ENCODE measurements around the gene RAD23A.
"Not testable (repeated sequence)": the region's sequence is repeated elsewhere in the genome, so short reads cannot be mapped to it uniquely, and the experiment has no call there.

RAD23A gene

DNA sequence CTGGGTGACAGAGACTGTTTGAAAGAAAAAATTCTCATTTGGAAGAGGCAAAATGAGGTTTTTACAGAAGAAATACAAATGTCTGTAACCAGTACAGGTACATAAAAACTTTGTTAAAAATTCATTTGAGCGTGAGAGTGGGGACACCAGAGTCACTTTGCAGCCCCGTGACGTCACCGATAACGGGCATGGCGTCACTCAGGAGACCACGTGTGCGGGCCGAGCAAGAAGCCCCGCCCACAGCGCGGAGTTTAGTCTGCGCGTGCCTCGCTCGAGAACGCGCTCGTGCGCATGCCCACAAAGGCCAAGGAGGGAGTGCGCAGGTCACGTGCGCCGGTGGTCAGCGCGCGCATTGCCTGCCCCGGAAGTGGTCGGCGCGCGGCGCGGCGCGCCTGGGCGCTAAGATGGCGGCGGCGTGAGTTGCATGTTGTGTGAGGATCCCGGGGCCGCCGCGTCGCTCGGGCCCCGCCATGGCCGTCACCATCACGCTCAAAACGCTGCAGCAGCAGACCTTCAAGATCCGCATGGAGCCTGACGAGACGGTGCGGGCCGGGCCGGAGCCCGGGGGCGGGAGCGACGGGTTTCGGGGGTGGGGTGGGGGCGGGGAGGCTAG, at the start of gene RAD23A:
RAD23A (plus strand) TSS at position 384 of the 613 bp plus-strand sequence; CDS start at position 471, 87 bp downstream.
- peak; percentile 95 for DNase-seq

DNA sequence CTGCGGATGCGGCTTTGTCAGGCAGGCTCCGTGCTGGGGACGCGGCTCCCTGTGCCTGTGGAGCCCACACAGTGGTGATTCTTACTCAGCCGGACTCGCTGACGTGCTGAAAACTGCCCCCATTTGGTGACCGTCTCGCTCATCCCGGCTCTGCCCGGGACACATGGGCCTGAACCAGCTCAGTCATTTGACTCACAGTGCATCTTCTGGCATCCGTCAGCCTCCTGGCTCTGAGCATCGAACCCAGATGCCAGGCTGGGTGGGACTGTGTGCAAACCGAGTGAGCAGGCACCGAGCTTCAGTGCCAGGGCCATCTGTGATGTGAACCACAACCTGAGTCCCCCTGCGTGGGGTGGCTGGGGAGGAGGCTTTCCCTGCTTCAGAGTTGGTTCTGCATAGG, 49.2 kb upstream of the RAD23A start:
- no peak for DNase-seq

DNA sequence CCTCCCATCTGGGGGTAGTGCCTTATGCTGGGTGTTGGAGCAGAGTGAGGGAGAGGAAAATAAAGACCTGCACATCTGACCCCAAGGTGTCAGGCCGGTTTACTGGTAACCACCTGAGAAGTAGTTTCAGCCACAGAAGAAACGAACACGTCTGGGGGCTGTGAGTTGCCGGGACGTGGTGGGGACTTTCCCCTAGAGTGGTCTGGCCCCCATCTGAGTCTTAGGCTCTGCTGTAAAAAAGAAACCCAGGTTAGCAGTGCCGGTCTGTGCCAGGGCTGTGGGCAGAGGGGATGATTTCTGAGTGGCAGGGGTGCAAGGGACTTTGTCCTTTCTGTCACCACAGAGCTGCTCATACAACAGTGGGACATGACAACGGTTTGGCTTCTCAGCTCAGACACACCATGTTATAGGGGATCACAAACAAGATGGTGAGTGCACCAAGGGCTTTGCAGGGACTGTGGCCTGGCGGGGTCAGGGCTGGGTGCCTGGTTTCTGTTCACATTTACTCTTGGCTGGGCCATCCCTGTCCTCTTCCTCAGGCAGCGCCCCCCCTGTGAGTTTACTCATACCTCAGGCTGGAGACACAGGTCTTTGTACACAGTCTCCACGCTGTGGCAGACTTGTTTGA, 45.7 kb upstream of the RAD23A start:
- no peak for DNase-seq

DNA sequence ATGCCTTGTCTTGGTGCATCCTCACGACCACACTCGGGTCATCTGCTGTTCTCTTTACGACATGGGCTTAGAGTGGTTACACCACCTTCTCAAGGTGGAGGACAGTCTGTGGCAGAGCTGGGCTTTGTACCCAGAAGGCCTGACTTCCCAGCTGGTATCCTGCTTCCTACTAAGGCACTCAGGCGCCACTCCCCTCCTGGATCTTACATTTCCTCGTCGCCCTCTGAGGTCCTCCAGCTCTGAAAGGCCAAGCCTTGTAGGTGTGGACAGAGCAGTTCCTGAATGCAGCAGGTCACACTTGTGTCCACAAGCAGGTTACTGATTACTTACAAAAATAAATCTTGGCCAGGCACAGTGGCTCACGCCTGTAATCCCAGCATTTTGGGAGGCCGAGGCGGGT, 38.5 kb upstream of the RAD23A start:
- DNase-seq, result no peak

DNA sequence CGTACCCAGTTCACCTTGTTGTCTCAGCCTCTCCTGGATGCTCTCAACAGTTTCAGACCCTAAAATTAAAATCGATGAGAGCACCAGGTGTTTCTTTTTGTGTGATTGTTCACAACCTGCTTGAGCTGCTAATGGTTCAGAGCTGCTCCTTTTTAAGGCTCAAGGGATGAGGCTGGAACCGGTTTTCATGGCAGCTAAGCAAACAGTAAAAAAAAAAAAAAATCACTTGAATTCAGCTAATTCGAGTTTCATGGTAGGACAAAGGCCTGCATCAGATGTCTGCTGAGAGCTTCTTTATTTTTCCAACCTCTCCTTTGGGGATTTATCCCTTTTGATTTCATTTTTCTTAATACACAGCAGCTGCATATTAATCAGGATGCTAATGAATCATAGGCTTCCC, 33.1 kb upstream of the RAD23A start:
- DNase-seq, result no peak

DNA sequence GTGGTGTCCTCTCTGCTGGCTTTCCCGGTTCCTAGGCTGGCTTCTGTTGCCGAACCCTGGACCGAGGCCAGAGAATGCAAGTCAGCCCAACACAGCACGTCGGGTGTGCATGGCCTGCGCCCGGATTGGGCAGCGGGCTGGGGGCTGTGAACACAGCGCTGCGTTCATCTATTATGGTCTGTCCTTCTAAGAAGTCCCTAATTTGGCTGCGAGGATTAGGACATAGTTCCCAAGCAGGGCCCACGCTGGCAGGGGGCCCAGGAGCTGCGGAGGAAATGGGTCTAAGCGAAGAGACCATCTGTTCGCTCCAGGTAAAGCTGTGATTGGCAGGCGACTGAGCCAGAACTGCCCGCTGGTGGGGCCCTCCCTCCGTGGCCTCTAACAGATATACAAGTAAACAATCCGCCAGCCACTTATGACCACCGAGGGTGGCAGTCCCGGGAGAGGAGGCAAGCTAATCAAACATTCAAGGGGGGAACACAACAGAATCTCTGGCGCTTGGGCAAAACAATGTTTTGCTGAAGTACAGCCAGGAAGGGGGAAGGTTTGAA, 32.6 kb upstream of the RAD23A start:
- peak; percentile 99 for DNase-seq

DNA sequence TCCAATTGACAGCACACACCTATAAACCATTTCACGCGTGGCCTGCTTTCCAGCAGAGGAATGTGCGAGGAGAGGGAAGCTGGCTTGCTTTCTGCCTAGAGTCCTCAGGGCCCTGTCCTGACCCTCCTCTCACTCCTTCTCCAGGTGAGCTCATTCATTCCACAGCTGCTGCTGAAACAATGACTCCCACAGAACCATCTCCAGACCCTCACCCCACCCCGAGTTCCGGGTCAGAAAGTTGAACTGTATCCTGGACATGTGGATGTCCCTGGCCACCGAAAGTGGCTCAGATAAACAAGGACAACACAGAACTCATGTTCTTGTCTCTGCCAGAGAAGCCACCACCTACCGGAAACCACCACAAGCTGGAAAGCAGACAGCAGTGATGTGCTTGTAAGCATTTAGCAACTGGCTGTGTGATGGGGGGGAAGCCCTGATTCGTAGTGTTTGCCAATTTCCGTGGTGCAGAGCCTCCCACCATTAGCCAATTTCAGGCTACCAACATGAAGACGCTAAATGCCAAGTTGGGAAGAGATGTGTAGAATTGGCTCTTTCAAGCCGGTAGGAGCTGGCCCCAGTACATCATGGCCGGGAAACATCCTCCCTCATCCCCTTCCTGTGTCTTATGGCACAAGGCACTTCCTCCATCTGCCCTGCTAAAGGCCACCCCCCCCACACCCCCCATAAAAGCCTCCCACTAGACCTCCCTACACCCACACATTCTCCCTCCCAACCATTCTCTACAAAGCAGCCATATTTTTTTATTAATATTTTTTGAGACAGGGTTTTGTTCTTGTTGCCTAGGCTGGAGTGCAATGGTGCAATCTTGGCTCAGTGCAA, 31.6 kb upstream of the RAD23A start:
- DNase-seq, result peak; percentile 35

DNA sequence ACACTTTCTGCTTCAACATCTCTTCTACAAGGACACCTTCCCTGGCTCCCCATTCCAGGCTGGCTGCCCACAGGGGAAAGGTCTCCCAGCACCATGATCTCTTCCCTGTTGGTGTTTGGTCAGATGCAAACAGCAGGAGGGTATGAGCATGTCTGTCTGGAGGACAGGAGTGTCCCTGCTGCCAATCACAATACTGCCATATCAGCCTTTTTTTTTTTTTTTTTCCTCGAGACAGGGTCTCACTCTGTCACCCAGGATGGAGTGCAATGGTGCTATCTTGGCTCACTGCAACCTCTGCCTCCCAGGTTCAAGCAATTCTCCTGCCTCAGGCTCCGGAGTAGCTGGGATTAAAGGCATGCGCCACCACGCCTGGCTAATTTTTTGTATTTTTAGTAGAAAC, 29.8 kb upstream of the RAD23A start:
- DNase-seq, result not testable (repeated sequence)

DNA sequence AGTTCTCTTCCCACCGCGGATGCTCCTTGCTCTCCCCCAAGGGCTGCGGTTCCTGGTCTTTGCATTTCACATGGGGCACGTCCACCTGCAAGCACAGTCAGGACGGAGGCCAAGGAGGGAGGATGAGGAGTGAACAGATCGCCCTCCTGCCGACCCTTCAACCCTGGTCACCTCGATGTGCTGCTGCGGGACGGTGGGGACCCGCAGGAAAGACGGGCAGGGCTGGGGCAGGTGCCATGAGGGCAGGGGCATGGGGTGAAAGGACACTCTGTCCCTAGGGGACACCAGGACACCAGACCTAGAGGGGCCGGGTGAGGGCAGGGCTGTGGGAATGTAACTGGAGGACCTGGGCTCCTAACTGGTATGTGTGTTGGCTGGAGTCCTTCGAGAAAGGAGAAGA, 27.4 kb upstream of the RAD23A start:
- DNase-seq, result no peak

DNA sequence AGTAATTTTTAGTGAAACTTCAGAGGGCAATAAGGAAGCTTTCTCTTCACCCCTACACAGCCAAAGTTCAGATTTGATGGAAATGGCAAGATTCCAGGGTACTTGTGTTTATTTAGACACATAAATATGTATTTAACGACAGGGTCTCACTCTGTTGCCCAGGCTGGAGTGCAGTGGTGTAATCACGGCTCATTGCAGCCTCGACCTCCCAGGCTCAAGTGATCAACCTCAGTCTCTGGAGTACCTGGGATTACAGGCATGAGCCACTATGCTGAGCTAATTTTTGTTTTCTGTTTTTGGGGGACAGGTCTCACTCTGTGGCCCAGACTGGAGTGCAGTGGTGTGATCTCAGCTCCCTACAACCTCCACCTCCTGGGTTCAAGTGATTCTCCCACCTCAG, 24.6 kb upstream of the RAD23A start:
- DNase-seq, result no peak

DNA sequence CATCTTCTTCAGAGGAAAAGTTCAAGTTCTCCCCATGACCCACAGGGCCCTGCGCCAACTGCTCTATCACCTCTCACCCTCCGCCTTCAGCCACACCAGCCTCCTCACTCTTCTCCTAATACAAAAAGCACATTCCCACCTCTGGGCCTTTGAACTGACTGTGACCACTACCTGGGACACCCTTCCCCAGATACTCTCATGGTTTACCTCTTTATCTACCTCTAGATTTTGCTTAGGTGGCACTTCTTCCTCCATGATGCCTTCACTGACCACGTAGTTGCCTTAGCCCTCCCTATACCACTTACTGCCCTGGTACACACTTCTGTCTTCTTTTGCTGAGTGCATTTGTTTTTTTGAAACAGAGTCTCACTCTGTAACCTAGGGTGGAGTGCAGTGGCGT, 22.7 kb upstream of the RAD23A start:
- no peak for DNase-seq

DNA sequence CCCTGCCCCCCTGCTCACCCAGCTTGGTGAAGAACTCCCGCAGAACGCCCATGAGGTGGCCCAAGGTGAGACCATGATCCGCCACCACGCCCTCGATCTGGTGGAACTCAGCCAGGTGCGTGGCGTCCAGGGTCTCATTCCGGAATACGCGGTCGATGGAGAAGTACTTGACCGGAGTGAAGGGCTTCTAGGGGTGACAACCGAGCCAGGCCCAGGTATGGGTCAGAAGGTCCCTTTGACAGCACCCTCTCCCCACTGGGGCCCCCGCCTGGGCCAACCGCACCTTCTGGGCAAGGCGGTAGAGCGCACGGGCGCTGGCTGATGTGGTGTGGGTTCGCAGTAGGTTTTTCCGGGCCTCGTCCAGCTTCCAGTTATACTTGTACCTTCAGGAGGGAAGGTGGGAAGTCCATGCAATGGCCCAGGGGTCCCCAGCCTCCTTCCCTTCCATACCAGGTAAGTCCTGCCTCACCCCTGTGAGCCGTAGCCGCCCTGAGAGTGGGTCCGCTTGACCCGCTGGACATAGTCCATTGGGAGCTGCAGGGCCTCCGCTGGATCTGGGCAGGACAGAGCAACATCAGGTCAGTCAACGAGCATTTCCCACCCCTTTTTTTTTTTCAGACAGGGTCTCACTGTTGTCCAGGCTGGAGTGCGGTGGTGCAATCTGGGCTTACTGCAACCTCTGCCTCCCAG, 20.9 kb upstream of the RAD23A start:
- DNase-seq, result no peak

DNA sequence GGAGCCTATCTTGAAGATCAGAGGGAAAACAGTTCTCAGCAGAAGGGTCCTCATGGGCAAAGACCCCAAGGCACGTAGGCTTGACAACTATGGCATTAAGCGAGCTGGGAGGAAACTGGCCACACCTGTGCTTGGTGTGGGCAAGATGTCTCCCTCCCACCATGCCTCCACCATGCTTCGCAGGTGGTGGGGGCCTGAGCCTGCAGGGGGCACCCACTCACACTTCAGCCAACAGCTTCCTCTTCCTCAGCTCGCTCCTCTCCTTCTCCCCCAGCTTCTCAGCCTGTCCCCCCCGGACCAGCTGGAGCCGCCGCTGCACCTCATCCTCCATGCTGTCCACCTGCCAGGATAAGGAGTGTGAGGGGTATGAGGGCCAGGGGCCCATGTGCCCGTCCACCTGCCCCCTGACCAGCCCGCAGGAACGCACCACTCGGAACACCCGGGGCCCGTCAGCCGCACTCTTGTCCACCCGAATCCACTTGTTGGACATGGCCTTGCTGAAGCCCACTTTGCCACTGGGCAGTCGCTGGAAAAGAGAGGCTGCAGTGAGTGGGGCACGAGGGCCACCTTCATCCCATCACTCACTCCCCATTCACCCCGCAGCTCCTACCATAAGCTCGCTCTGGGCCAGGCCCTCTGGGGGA, 15.5 kb upstream of the RAD23A start:
- DNase-seq, result no peak

DNA sequence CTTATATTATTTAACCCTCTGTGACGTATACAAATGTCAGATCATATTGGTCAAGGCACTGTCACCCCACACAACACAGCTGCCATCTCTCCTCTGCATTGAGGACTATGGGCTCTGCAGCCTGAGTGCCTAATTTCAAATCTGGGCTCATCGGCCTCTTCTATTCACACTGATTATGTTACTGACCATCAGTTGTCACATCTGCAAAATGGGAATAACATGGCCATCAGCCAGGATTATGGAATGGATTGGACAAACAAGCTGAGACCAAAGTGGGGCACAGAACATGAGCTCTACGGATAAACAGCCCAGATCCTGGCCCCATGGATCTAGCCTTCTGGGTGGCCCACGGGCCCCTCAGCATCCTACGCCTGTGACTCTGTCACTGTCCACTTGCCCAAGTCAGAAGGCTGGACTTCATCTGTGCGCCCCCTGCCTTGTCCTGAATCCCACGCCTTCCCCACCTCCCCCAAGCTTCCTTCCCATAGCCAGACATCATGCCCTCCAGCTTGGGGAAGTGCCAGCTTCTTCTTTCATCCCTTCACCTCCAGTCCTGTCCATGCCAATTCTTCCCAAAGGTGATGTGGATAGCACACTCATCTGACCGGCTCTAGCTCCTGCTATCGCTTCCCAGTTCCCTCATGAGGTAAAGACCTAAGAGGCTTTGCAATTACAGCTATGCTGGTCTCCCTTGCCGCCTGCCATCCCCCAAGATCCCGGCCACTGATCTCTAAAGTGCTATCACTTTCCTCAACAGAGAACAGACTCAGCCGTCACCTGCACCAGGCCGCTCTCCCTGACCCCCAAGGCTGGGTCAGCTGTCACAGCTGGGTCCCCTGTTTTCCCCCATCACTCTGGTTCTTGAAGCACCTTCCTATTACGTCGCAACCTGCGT, 13.0 kb upstream of the RAD23A start:
- DNase-seq, result no peak

DNA sequence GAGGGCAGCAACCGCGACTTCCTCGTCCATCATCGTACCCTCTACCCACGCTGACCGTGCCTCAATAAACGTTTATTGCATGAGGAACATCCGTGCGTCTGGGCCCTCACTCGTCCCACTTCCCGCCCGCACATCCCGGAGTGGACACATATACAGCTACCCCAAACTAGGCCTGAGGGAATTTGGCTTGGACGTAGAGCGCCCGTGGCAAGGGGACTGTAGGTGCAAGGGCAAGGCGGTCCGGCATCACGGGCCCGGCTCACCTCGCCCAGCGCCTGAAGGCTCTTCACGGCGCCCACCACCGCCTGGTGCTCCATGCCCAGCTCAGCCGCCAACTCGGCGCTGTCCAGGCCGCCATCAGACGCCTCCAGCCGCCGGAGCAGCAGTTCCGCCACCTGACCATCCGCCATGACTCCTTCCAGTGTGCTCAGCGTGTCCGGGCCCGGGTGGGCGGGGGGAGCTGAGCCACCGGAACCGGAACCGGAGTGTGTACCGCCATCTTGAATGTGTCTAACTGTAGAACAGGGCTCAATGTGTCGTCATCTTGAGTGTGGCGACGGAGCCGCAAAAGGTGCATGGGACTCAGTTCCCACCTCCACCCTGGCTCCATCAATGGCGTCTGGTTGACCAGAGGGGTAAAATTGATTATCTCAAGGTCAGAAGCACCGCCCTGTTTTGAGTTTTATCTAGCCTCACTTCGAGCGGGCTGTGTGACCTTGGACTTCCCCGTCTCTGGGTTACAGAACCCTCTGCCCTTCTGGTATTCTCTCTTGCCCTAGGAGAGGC, 12.2 kb upstream of the RAD23A start, which contains the start of gene FARSA:
FARSA (minus strand) TSS at position 425 of the 786 bp plus-strand sequence; CDS start at position 410, 15 bp downstream.
- peak; percentile 77 for DNase-seq

DNA sequence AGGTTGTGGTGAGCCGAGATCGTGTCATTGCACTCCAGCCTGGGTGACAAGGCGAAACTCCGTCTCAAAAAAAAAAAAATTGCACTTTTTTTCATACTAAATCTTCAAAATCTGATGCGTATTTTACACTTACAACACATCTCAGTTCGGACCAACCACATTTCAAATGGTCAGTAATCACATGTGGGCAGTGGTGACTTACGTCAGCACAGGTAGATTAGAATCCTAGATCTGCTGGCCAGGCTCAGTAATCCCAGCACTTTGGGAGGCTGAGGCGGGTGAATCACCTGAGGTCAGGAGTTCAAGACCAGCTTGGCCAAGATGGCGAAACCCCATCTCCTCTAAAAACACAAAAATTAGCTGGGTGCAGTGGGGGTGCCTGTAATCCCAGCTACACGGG, 10.6 kb upstream of the RAD23A start:
- DNase-seq, result no peak

DNA sequence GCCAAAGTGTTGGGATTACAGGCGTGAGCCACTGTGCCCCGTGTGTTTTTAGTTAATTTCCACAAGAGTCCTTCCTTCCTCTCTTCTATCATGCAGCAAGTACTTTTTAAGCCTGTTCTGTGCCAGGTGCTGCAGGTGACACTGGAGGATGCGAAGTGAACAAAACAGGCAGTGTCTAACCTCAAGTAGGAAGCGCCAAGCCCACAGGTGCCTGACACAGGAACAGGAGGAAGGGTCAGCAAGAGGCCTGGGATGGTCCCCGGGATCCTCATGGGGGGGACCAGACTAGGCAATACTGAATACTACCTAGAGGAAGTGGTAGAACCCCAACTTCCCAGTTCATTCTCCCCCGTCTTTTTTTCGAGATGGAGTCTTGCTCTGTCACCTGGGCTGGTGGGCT, 9.1 kb upstream of the RAD23A start:
- DNase-seq, result no peak

DNA sequence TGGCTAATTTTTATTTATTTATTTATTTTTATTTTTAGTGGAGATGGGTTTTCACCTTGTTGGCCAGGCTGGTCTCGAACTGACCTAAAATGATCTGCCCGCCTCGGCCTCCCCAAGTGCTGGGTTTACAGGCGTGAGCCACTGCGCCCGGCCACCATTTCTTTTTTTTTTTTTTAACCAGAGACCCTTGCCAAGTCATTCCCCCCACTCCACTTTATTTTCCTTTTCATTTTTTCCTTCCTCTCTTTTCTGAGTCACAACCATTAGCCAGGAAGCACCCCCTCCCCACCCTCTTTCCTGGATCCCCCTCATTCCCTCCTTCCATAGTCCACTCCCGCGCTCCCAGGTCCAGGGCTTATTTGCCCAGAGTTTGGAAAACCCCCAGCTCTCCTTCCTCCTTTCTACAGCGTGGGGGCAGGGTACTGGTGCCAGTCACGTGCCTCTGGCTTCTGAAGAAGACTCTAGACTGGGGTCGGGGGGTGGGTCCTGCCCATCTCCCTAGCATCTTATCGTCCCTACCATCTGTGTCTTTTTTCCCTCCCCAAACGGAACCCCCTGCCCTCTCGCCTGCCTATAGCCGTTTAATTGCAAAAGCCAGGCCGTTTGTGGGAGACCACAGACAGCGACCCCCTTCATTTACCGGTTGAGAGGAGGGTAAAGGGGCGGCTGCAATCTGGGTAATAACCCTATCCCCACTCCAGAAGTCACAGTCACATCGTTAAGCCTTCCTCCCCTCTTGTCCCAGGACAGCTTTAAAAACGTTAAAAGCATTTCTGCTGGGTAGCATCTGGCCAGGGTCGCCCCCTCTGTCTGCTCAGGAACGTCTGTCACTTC, 8.4 kb upstream of the RAD23A start:
- no peak for DNase-seq

DNA sequence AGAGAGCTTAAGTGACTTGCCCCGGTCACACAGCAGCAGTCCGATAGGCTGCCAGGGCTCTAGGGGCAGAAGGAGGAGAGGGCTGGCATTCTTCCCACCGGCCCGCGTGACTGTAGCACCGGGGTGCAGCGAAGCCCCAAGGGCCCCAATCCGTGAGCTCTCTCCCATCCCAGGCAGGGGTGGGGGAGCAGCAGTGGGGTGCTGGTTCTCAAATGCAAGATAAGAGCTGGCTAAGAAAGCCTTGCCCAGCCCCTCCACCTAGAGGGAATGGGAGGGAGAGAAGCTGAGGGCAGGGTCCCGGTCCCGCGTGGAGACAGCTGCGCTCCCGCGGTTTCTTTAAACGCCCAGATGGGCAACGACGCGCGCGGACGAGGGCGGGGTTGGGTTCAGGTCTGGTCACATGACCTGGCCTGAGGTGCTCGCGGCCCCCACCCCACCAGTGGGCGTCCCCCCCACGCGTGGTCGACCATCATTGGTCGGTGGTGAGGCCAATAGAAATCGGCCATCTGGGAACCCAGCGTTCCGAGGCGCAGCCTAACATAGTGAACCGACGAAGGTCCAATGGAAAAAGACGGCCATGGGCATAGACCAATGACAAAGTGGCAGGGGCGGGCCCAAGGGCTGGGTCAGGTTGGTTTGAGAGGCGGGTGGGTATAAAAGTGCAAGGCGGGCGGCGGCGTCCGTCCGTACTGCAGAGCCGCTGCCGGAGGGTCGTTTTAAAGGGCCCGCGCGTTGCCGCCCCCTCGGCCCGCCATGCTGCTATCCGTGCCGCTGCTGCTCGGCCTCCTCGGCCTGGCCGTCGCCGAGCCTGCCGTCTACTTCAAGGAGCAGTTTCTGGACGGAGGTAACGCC, 7.5 kb upstream of the RAD23A start, which contains the start of gene CALR:
CALR (plus strand) TSS at position 683 of the 852 bp plus-strand sequence; CDS start at position 754, 71 bp downstream.
- peak; percentile 99 for DNase-seq

Data from NCI-H446 treated with DMSO at 0.1 percent for 48 hours (cell line).